ENCODE data around the gene LASP1NB.

The LASP1NB gene

DNA sequence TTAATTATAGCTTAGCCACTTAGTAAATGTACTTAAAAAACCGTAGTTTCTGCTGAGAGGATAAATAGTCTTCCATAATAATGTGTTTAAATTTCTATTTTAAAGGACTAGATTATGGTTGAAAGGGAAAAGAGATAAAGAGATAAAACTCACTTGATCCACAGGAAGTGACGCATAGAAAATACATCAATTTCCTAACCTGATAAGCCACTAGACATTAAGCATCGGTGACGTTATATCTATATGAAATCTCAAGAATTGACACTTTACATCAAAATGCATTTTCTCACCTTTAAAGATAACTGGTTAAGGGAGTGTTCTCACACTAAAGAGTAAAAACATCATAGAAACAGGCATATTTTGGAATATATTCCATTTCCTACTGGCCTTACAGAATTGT lies 36.0 kb downstream of the LASP1NB start:
- H3K9me2 ChIP-seq (replicated peaks; ENCODE audit: low read depth, low read length) = no peaks in the 10 kb centered on the region
- no peak overlapping the region for H3K4me3 ChIP-seq (ENCODE audit: low read length, poor library complexity, severe bottlenecking)
- H2AFZ ChIP-seq (ENCODE audit: low read length) = no peak overlapping the region
- peaks cover 24% of the 10 kb centered on the region for H3K4me1 ChIP-seq (ENCODE audit: insufficient read depth, low read length, poor library complexity, severe bottlenecking)
- no peaks in the 10 kb centered on the region for H3K36me3 ChIP-seq (ENCODE audit: insufficient read depth, low read length)
- H3F3A ChIP-seq (ENCODE audit: low read depth) = no peaks in the 10 kb centered on the region
- no peaks in the 10 kb centered on the region for H3K79me2 ChIP-seq (ENCODE audit: insufficient read depth, low read length)
- H4K20me1 ChIP-seq (ENCODE audit: insufficient read depth, low read length, poor library complexity, severe bottlenecking) = no peaks in the 10 kb centered on the region
- TF ChIP-seq EZH2phosphoT487 (IDR thresholded peaks at IDR 0.05; ENCODE audit: borderline replicate concordance) = no peak
- TF ChIP-seq CTCF (conservative IDR thresholded peaks at IDR 0.05; ENCODE audit: low read length) = no peak
- no peaks in the 10 kb centered on the region for H3K27me3 ChIP-seq (ENCODE audit: insufficient read depth, low read length, poor library complexity, severe bottlenecking)
- H3K9me3 ChIP-seq (ENCODE audit: insufficient read depth, low read depth, low read length) = no peaks in the 10 kb centered on the region
- no peak overlapping the region for H3K9ac ChIP-seq (ENCODE audit: low read depth, low read length, poor library complexity, severe bottlenecking)
- no peak overlapping the region for H3K4me2 ChIP-seq (ENCODE audit: low read depth, low read length, poor library complexity, severe bottlenecking)

- Histone ChIP-seq H3F3A (ENCODE audit: low read depth) (no peaks in the 10 kb centered on the region), H3K4me2 (ENCODE audit: low read depth, low read length, poor library complexity, severe bottlenecking) (no peak within 1 kb of the TSS), H3K4me1 (ENCODE audit: insufficient read depth, low read length, poor library complexity, severe bottlenecking) (no peaks in the 10 kb centered on the region), H3K27me3 (ENCODE audit: insufficient read depth, low read length, poor library complexity, severe bottlenecking) (no peaks in the 10 kb centered on the region), H3K9me2 (replicated peaks; ENCODE audit: low read depth, low read length) (no peaks in the 10 kb centered on the region), H3K79me2 (ENCODE audit: insufficient read depth, low read length) (no peaks in the 10 kb centered on the region), H3K9ac (ENCODE audit: low read depth, low read length, poor library complexity, severe bottlenecking) (no peak within 1 kb of the TSS), H4K20me1 (ENCODE audit: insufficient read depth, low read length, poor library complexity, severe bottlenecking) (no peaks in the 10 kb centered on the region), H3K36me3 (ENCODE audit: insufficient read depth, low read length) (no peaks in the 10 kb centered on the region), H2AFZ (ENCODE audit: low read length) (no peak within 1 kb of the TSS), H3K9me3 (ENCODE audit: insufficient read depth, low read depth, low read length) (no peaks in the 10 kb centered on the region), H3K4me3 (ENCODE audit: low read length, poor library complexity, severe bottlenecking) (no peak within 1 kb of the TSS)
- TF ChIP-seq EZH2phosphoT487 (IDR thresholded peaks at IDR 0.05; ENCODE audit: borderline replicate concordance) = no peak
- TF ChIP-seq CTCF (conservative IDR thresholded peaks at IDR 0.05; ENCODE audit: low read length) = no peak
Measured at GRCh38 chr17:38967290-38967738, 41.9 kb downstream of the LASP1NB start, which contains the start of gene FBXO47. FBXO47 (minus strand) TSS chr17:38967403; CDS start chr17:38963025, 4,378 bp downstream.

- H3K4me3 ChIP-seq (ENCODE audit: low read length, poor library complexity, severe bottlenecking) = no peak overlapping the region
- no peaks in the 10 kb centered on the region for H3F3A ChIP-seq (ENCODE audit: low read depth)
- H3K36me3 ChIP-seq (ENCODE audit: insufficient read depth, low read length) = no peaks in the 10 kb centered on the region
- H3K4me1 ChIP-seq (ENCODE audit: insufficient read depth, low read length, poor library complexity, severe bottlenecking) = no peaks in the 10 kb centered on the region
- H3K4me2 ChIP-seq (ENCODE audit: low read depth, low read length, poor library complexity, severe bottlenecking) = no peak overlapping the region
- no peaks in the 10 kb centered on the region for H3K9me3 ChIP-seq (ENCODE audit: insufficient read depth, low read depth, low read length)
- no peak overlapping the region for H3K9ac ChIP-seq (ENCODE audit: low read depth, low read length, poor library complexity, severe bottlenecking)
- no peaks in the 10 kb centered on the region for H3K79me2 ChIP-seq (ENCODE audit: insufficient read depth, low read length)
- H3K9me2 ChIP-seq (replicated peaks; ENCODE audit: low read depth, low read length) = no peaks in the 10 kb centered on the region
- H4K20me1 ChIP-seq (ENCODE audit: insufficient read depth, low read length, poor library complexity, severe bottlenecking) = no peaks in the 10 kb centered on the region
- H2AFZ ChIP-seq (ENCODE audit: low read length) = no peak overlapping the region
- TF ChIP-seq CTCF (conservative IDR thresholded peaks at IDR 0.05; ENCODE audit: low read length) (no peak), EZH2phosphoT487 (IDR thresholded peaks at IDR 0.05; ENCODE audit: borderline replicate concordance) (no peak)
- H3K27me3 ChIP-seq (ENCODE audit: insufficient read depth, low read length, poor library complexity, severe bottlenecking) = no peaks in the 10 kb centered on the region
Measured at GRCh38 chr17:38969281-38969680, 43.9 kb downstream of the LASP1NB start.

Data from Loucy (cell line).